ENCODE measurements around the gene SULT4A1. TPM values are rescaled to one million over a fixed set of nuclear protein-coding genes. Genes with fewer than 3 reads are reported as not detected.

Gene SULT4A1
- total and polyA plus RNA-seq, 9 of the 15 experiments (the other 6 are each of a cell fraction or from before 2014, with no cell fraction given): 0.03 to 0.20 (median 0.09) TPM; not detected in 3

DNA sequence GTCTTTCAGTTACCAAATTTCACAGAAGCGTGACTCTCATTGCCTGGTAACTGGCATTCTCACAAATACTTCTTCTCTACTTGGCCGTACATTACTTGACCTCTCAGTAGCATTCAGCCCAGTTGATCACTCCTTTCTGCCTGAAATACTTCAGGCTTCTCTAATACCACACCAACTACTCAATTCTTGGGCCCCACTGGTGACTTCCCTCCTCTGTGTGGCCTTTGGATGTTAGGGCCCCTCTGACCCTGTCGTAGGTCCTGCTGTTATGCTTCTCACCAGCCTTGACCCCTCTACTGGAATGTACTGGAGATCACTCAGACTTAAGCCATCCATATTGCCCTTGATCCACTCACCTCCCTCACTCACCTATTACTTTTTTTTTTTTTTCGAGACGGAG is 48.0 kb downstream of the SULT4A1 start:
- TF ChIP-seq SNRNP70 (optimal IDR thresholded peaks at IDR 0.05; ENCODE audit: low read depth, low read length): no peak
- TF ChIP-seq RNF2 (IDR thresholded peaks at IDR 0.05): no peak
- Histone ChIP-seq H4K20me1 (replicated peaks; ENCODE audit: control insufficient read depth, insufficient read depth, low read length) (no peaks in the 10 kb centered on the region), H3K36me3 (ENCODE audit: control insufficient read depth, insufficient read depth, low read length) (no peaks in the 10 kb centered on the region), H3K79me2 (ENCODE audit: control insufficient read depth, insufficient read depth, low read length) (no peaks in the 10 kb centered on the region), H3K9me1 (ENCODE audit: control insufficient read depth, insufficient read depth, low read length) (no peaks in the 10 kb centered on the region), H3K27me3 (ENCODE audit: control insufficient read depth in 2 of 2, insufficient read depth in 2 of 2, low read length in 2 of 2) (peaks cover 0 to 2% of the 10 kb centered on the region in 2 experiments; a peak in 2 of 5 replicates), H3K27ac (ENCODE audit: extremely low read depth, low read depth, low read length) (no peak overlapping the region), H3K9ac (ENCODE audit: insufficient read depth in 1 of 2, low read depth in 2 of 2, low read length in 2 of 2) (no peak overlapping the region), H3K4me2 (ENCODE audit: insufficient read depth, low read length) (no peak overlapping the region), H3K9me3 (replicated peaks; ENCODE audit: control insufficient read depth, insufficient read depth, low read depth, low read length) (no peaks in the 10 kb centered on the region; the same call in 1 of the 2 replicates), H2AFZ (ENCODE audit: low read depth, low read length) (no peak overlapping the region), H3K4me1 (replicated peaks in 1 of 2; ENCODE audit: control insufficient read depth in 2 of 2, insufficient read depth in 2 of 2, low read length in 2 of 2) (peaks cover 0 to 10% of the 10 kb centered on the region in 2 experiments; a peak in 2 of 5 replicates), H3K4me3 (no peak overlapping the region)
- no TSS peak for BruUV-seq (replicated peaks)
- DNase-seq (ENCODE audit: extremely low read depth in 1 of 4, low spot score in 3 of 4) (no peak), FAIRE-seq (no peak), ATAC-seq (no peak)
- intact Hi-C loops (cut with micrococcal nuclease) (no loop called here), in situ Hi-C loops (cut with MboI) (no loop called here)
- CTCF ChIA-PET (ENCODE audit: low intra/inter-chr PET ratio): no interaction called here
- POLR2A ChIA-PET: no interaction called here
- WGBS (ENCODE audit: insufficient coverage, low coverage, missing lambda C conversion rate): 0% methylated on average over 3 of the region's 5 CpGs

DNA sequence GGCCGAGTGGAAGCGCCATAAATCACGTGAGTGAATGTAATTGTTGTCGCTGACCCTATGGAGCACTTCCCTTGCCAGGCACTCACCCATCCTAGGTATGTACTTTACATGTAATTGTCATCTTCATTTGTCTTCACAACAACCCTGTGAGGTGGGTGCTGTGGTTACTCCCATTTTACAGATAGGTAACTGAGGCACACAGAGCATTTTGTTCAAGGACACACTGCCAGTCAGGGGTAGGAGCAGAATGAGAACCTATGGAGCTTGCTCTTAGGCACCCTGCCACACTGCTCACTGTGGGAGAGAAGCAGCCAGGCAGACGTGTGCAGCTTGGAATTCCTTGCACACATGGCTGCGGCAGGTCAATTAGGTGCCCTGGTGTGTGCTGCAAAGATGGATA is 49.4 kb downstream of the SULT4A1 start:
- Histone ChIP-seq H3K4me2 (ENCODE audit: insufficient read depth, low read length) (no peak overlapping the region; the same call in 1 of the 2 replicates), H4K20me1 (replicated peaks; ENCODE audit: control insufficient read depth, insufficient read depth, low read length) (no peaks in the 10 kb centered on the region), H3K9me3 (replicated peaks; ENCODE audit: control insufficient read depth, insufficient read depth, low read depth, low read length) (no peaks in the 10 kb centered on the region; the same call in 1 of the 2 replicates), H3K36me3 (ENCODE audit: control insufficient read depth, insufficient read depth, low read length) (no peaks in the 10 kb centered on the region), H3K9me1 (ENCODE audit: control insufficient read depth, insufficient read depth, low read length) (no peaks in the 10 kb centered on the region), H3K79me2 (ENCODE audit: control insufficient read depth, insufficient read depth, low read length) (no peaks in the 10 kb centered on the region), H2AFZ (ENCODE audit: low read depth, low read length) (peak overlapping the region; percentile 84), H3K27me3 (ENCODE audit: control insufficient read depth in 2 of 2, insufficient read depth in 2 of 2, low read length in 2 of 2) (no peaks in the 10 kb centered on the region), H3K9ac (ENCODE audit: insufficient read depth in 1 of 2, low read depth in 2 of 2, low read length in 2 of 2) (no peak overlapping the region), H3K4me1 (replicated peaks in 1 of 2; ENCODE audit: control insufficient read depth in 2 of 2, insufficient read depth in 2 of 2, low read length in 2 of 2) (peaks cover 0 to 10% of the 10 kb centered on the region in 2 experiments; a peak in 2 of 5 replicates), H3K27ac (ENCODE audit: extremely low read depth, low read depth, low read length) (no peak overlapping the region), H3K4me3 (no peak overlapping the region)
- TF ChIP-seq, protein P1, sequence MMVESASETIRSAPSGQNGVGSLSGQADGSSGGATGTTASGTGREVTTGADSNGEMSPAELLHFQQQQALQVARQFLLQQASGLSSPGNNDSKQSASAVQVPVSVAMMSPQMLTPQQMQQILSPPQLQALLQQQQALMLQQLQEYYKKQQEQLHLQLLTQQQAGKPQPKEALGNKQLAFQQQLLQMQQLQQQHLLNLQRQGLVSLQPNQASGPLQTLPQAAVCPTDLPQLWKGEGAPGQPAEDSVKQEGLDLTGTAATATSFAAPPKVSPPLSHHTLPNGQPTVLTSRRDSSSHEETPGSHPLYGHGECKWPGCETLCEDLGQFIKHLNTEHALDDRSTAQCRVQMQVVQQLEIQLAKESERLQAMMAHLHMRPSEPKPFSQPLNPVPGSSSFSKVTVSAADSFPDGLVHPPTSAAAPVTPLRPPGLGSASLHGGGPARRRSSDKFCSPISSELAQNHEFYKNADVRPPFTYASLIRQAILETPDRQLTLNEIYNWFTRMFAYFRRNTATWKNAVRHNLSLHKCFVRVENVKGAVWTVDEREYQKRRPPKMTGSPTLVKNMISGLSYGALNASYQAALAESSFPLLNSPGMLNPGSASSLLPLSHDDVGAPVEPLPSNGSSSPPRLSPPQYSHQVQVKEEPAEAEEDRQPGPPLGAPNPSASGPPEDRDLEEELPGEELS (CRISPR knock-in tag; IDR thresholded peaks at IDR 0.05; ENCODE audit: borderline replicate concordance): no peak
- TF ChIP-seq NCOA1 (IDR thresholded peaks at IDR 0.05; ENCODE audit: low read depth) (no peak), U2AF2 (optimal IDR thresholded peaks at IDR 0.05; ENCODE audit: low read depth, low read length) (no peak)
- in situ Hi-C loops (cut with MboI): no loop called here
- no TSS peak for BruUV-seq (replicated peaks)
- POLR2A ChIA-PET: no interaction called here
- DNase-seq (ENCODE audit: extremely low read depth in 1 of 4, low spot score in 3 of 4) (no peak), FAIRE-seq (no peak), ATAC-seq (no peak)
- CTCF ChIA-PET (ENCODE audit: low intra/inter-chr PET ratio): no interaction called here
- WGBS (ENCODE audit: insufficient coverage, low coverage, missing lambda C conversion rate): 34% methylated on average over 6 of the region's 6 CpGs
- intact Hi-C loops (cut with micrococcal nuclease): no loop called here
